Mucosa of descending colon (tissue), 3 donors: ENCODE data around the gene PTPRN2. TPM values are rescaled to one million over a fixed set of nuclear protein-coding genes. Genes with fewer than 3 reads are reported as not detected.

Source experiments
- ATAC-seq: fragments of 200-7000 bp; cut with Tn5 transposase; one replicate; pipeline ENCODE4 v1.9.1; 2020; ENCODE audit warnings: mild to moderate bottlenecking, moderate library complexity
- DNase-seq, 3 donors: peaks; one replicate each; pipeline ENCODE4 v3.0.0-alpha.2; 2020
- H3K36me3 ChIP-seq: fragments of 200-600 bp; one replicate; pipeline ENCODE4 v1.8.0; 2021; ENCODE audit warnings: low read depth, mild to moderate bottlenecking
- H3K4me1 ChIP-seq: fragments of 200-600 bp; one replicate; pipeline ENCODE4 v1.8.0; 2021; ENCODE audit warnings: low read depth, mild to moderate bottlenecking
- H3K4me3 ChIP-seq: fragments of 200-600 bp; one replicate; pipeline ENCODE4 v1.8.0; 2021; ENCODE audit warnings: mild to moderate bottlenecking
- H3K9me3 ChIP-seq: fragments of 200-600 bp; one replicate; pipeline ENCODE4 v1.8.0; 2021; ENCODE audit warnings: mild to moderate bottlenecking
- intact Hi-C, 2 donors: fragments of 100-400 bp; cut with DNase I in 1 of 2; cut with micrococcal nuclease in 1 of 2; formaldehyde crosslinking; loops; one replicate each; pipeline versions ENCODE4 v1.11.0 to v1.11.1; 2022; cut with DNase I, micrococcal nuclease
- total RNA-seq, 3 donors: library from RNA; stranded (reverse); fragmentation: NEBNext Ultra II Directional in 2 of 3; extraction: Animal tissue kit (Norgen Biotek cat#: 25700) in 2 of 3; gene quantifications; one replicate each; pipeline versions ENCODE4 v1.2.1 to v1.2.4, GENCODE V29; 2021 to 2023
- TF ChIP-seq, protein P1 (sequence below): fragments of 200-600 bp; IDR thresholded peaks from one replicate; pipeline ENCODE4 v1.8.0; 2022; ENCODE audit warnings: antibody characterized with exemption, mild to moderate bottlenecking
- donor health status: DM: no; HTN: no; CAD: no; lungs with moderate emphysema.
- donor health status: DM: no; HTN: no; CAD: no.
- donor health status: DM: no; HTN: yes; CAD: no.

The PTPRN2 gene
- total RNA-seq, 3 donors from 2014 or later = 12.5 to 28.0 (median 26.2) TPM

DNA sequence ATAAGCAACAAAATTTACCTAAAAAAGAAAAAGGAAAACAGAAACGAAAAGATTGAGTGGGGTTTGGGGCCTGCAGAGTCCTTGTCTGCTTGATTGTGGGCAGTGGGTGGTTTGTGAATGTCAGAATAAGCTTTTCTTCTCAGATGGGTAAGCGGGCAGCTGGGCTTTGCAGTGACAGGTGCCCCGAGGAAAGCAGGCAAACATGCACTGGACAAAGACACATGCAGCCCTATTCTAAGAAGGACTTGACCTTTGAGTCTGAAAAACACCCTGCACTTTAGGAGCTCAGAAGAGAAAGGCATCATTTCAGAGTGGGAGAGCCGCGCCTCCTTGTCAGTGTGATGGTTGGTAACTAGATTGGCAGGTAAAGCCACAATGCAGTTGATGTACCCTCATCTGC lies 562.7 kb downstream of the PTPRN2 start:
- Histone ChIP-seq H3K4me3 (no peak overlapping the region), H3K9me3 (no peaks in the 10 kb centered on the region), H3K36me3 (no peaks in the 10 kb centered on the region), H3K4me1 (no peaks in the 10 kb centered on the region)
- ATAC-seq = no peak
- intact Hi-C loops = no loop called here
- no peak for DNase-seq
- TF ChIP-seq, protein P1, sequence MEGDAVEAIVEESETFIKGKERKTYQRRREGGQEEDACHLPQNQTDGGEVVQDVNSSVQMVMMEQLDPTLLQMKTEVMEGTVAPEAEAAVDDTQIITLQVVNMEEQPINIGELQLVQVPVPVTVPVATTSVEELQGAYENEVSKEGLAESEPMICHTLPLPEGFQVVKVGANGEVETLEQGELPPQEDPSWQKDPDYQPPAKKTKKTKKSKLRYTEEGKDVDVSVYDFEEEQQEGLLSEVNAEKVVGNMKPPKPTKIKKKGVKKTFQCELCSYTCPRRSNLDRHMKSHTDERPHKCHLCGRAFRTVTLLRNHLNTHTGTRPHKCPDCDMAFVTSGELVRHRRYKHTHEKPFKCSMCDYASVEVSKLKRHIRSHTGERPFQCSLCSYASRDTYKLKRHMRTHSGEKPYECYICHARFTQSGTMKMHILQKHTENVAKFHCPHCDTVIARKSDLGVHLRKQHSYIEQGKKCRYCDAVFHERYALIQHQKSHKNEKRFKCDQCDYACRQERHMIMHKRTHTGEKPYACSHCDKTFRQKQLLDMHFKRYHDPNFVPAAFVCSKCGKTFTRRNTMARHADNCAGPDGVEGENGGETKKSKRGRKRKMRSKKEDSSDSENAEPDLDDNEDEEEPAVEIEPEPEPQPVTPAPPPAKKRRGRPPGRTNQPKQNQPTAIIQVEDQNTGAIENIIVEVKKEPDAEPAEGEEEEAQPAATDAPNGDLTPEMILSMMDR = no peak

DNA sequence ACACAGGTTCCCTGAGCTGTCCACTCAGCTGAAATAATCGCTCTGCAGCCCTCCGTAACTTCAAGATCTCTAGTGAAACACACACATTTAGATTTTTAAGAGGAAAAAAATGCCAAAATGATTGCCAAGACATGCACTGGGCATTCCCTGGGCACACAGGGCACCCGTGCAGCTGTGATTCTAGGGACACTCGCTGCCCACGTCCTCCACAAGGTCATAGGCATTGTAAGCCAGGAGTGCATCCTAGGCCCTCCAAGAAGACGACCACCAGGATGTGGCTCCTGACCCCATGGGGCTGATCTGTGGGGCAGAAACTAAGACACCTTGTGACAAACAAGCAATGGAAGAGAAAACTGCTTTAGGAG lies 563.3 kb downstream of the PTPRN2 start:
- no peak for ATAC-seq
- Histone ChIP-seq H3K36me3 (no peaks in the 10 kb centered on the region), H3K4me1 (no peaks in the 10 kb centered on the region), H3K4me3 (no peak overlapping the region), H3K9me3 (no peaks in the 10 kb centered on the region)
- no peak for DNase-seq
- TF ChIP-seq, protein P1 = no peak
- intact Hi-C loops = no loop called here

DNA sequence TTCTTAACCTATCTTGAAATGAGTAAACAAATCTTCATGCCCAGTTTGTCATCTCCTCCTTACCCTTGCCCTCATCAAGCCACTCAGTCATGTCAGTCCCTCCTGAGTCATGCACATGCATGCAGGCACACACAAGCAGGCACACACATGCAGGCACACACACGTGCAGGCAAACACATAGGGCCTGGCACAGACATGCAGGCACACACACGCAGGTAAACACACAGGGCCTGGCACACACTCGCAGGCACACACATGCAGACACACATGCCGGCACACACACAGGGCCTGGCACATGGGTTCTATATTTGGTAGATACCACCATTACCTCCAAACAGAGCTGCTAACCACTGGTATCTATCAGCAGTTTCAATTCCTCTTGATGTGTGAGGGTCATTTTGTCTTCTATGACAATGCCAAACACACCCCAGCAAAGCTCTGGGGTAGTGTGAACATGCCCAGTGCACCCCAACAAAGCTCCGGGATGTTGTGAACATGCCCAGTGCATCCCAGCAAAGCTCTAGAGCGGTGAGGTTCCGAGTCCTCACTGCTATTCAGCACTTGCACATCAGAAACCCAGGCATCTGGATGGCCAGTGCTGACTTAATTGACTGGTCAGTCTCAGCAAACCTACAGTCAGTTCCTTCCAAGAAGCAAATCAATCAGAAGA lies 563.8 kb downstream of the PTPRN2 start:
- TF ChIP-seq, protein P1 = no peak
- Histone ChIP-seq H3K36me3 (no peaks in the 10 kb centered on the region), H3K4me1 (no peaks in the 10 kb centered on the region), H3K9me3 (no peaks in the 10 kb centered on the region), H3K4me3 (no peak overlapping the region)
- no peak for DNase-seq
- intact Hi-C loops = no loop called here
- ATAC-seq = no peak

DNA sequence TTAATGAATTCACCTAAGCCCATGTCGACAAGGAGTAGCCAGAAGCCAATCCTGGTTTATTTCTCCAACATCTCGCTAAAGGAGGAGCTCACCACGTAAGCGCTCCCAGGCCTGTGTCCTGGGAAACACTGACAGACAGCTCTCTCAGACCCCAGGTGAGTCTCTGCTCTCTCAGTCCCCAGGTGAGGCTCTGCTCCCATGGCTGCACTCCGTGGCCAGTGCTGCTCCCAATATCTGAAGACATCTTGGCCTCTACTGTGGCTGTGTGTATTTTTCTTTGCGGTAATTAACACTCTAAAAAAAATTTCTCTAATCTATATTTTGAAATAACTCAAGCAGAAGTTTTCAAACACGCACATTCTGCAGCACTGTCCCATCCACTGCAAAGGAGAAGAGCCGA lies 564.5 kb downstream of the PTPRN2 start:
- ATAC-seq (no peak), DNase-seq (no peak)
- H3K9me3 ChIP-seq = no peaks in the 10 kb centered on the region
- intact Hi-C loops = no loop called here
- no peaks in the 10 kb centered on the region for H3K4me1 ChIP-seq
- H3K4me3 ChIP-seq = no peak overlapping the region
- no peaks in the 10 kb centered on the region for H3K36me3 ChIP-seq
- TF ChIP-seq, protein P1 = no peak

DNA sequence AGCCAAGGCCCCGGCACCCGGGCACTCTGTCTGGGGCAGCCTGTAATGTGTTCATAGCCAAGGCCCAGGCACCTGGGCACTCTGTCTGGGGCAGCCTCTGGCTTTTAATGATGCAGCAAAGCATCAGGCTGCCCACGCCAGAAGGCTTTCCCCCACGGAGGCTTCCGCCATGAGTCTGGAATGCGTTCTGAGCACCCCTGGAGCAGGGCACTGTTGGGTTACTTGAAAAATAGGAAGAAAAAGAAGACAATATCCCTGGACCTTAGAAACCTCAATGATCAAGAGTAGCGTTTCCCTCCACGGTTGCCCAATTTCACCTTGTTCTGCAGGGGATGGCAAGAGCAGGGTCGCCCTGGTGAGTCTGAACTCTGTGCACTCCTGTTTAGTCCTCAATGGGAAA lies 565.0 kb downstream of the PTPRN2 start:
- no peak for DNase-seq
- Histone ChIP-seq H3K4me1 (no peaks in the 10 kb centered on the region), H3K9me3 (no peaks in the 10 kb centered on the region), H3K36me3 (no peaks in the 10 kb centered on the region), H3K4me3 (no peak overlapping the region)
- ATAC-seq = no peak
- TF ChIP-seq, protein P1 = no peak
- intact Hi-C loops = no loop called here

DNA sequence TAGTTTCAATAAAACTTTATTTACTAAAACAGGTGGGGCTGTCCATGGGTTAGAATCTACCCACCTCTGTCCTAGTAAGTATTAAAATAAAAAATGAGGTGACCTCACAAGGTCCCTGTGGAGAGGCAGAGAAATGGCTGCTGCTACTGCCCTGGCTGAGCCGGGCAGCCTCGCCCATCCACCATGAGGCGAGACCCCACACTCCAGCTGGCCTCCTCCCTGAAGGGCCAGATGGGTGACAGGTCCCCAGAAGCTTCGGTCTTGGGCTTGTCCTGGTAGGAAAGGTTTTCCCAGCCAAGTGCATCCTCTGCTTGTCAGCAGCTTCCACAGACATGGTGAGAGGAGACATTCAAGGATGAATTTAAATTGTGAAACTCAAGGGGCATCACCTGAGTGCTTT lies 565.8 kb downstream of the PTPRN2 start:
- Histone ChIP-seq H3K4me3 (no peak overlapping the region), H3K36me3 (no peaks in the 10 kb centered on the region), H3K4me1 (no peaks in the 10 kb centered on the region), H3K9me3 (no peaks in the 10 kb centered on the region)
- ATAC-seq (no peak), DNase-seq (no peak)
- intact Hi-C loops = no loop called here
- TF ChIP-seq, protein P1 = no peak
